COLO668 (cell line): ENCODE measurements around the gene C19orf47.

Experiments
- DNase-seq: peaks from one replicate; lab custom pipeline; 2025; ENCODE audit not compliant: unreplicated experiment; lab: John Stamatoyannopoulos, UW

The C19orf47 gene

GRCh38 chr19:40283414-40284250 lies 64.6 kb downstream of the C19orf47 start:
- peak; percentile 30 for DNase-seq

DNA sequence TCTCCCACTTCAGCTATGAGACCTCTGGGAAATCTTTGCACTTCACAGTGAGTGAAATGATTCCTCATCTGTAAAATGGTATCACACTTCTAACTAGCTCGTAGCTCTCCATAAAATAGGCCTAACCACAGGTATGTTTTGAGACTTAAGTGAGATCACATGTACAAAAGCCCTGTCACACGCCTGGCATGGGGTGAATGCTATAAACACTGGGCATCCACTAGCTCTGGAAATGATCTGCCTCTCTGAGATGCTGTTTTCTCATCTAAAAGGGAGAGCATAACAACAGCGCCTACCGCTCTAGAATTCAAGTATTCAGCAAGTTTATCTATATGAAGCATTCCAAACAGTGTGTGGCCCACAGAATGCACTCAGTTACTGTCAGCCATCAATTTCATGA lies 65.3 kb downstream of the C19orf47 start:
- DNase-seq, result no peak

DNA sequence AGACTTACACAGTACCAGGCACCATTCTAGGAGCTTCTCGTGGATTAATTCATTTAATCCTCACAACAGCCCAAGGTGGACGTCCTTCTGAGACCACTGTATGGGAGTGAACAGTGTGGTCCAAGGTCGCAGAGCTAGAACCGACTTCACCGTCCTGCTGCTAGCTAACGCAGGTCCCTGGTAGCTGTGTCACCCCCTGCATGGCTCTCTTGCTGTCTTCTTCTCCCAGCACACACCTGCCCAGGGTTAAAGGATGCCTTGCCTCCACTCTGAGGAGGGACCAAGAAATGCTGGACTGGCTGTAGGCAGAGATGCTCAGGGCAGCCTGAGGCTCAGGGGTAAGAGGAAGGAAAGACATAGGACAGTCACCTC lies 66.0 kb downstream of the C19orf47 start:
- no peak for DNase-seq

DNA sequence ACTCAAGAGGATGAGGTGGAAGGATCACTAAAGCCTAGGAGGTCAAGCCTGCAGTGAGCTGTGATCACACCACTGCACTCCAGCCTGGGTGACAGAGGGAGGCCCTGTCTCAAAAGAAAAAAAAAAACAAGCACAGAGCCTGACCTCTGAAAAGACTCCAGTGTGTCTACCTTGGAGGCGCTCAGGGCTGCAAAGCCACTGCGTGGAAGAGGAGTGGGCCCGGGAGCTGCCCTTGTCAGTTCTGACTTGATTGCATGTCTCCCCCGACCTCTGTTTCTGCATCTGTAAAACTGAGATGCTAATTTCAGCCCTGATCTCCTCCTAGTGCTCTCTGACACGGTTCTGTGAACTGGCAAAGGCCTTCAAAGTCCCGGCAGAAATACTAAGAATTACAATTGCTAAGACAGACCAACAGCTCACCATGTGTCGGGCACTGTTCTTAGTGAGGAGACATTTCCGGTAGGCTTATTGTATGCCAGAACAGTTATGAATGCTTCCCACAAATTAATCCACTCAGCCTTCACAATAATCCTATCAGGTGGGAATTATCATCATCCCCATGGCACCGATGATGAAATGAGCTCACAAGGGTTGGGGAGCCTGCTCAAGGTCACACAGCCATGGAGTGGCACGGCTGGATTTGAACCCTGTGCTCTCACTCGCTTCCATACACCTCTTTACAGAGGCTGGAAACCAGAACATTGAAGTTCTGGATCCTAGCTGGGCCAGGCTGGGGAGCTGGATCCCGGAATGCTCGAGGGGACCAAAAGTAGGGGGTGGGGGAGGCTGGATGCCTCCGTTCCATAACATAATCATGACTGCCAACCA lies 66.6 kb downstream of the C19orf47 start:
- DNase-seq, result no peak

- DNase-seq, result no peak
Measured at GRCh38 chr19:40280608-40281221, 67.5 kb downstream of the C19orf47 start.

DNA sequence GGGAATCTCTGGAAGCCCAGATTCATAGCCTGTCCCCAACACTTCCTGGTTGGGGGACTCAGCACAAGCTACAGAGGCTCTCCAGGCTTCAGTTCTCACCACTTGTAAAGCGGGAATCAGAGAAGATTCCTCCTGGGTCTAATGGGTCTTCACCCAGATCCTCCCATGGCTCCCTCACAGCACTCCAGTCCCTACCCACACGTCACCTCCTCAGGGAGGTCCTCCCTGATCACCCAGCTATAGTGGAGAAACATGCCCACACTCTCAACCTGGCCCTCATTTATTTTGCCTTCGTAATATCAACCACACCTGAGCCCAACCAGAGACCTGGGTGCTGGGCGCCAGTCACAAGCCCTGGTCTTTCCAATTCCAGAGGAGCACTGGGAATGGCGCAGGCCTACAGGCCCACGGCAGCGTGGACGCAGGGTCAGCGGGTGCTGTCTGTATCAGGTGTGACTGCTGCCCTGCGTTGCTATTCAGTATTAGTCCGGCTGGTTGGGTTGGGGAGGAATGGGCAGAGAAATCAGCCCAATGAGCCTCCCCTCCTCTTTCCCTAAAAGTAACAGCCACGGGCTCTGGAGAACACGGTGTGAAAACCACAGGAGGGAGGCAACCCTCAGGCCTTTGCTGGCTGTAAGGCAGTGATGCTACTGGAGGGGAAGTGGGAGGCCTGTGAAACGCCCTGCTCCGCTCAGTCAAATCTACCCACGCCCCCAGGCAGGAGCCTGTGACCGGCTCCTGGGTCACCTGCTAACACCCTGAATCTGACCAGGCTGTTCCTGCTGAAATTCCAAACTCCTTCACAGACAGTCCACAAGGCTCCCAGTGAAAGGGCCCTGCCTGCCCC lies 68.2 kb downstream of the C19orf47 start:
- DNase-seq, result no peak

GRCh38 chr19:40279120-40279551 lies 69.1 kb downstream of the C19orf47 start:
- no peak for DNase-seq

DNA sequence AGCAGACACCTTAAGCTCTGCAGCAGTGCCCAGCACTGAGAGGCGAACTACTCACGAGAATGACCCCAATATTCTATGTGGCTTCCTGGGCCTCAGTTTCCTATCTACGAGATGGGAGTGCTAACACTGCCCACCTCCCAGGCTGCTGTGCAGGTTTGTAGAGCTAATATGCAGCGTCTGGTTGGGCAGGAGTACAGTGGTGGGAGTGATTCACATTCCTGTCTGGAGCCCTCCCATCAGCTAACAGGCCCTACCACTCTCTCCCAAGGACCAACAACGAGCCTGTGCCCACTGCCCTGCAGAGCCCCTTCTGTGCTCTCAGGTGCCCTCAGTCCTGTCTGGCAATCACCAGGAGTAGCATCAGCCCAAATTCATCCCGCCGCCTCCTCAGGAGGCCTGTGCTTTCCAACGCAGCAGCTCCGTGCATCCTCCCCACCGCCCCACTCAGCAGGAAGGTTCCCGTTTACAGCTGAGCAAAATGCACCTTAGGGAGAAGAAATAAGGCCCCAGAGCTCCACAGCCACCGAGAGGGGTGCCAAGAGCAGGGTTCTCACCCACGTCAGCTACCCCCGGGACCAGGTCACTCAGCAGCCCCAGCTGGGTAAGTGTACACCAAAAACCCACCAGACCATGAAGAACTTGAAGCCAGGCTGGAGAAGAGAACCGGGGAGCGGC lies 69.7 kb downstream of the C19orf47 start:
- no peak for DNase-seq

- DNase-seq, result no peak
Measured at GRCh38 chr19:40277356-40278059, 70.7 kb downstream of the C19orf47 start.

DNA sequence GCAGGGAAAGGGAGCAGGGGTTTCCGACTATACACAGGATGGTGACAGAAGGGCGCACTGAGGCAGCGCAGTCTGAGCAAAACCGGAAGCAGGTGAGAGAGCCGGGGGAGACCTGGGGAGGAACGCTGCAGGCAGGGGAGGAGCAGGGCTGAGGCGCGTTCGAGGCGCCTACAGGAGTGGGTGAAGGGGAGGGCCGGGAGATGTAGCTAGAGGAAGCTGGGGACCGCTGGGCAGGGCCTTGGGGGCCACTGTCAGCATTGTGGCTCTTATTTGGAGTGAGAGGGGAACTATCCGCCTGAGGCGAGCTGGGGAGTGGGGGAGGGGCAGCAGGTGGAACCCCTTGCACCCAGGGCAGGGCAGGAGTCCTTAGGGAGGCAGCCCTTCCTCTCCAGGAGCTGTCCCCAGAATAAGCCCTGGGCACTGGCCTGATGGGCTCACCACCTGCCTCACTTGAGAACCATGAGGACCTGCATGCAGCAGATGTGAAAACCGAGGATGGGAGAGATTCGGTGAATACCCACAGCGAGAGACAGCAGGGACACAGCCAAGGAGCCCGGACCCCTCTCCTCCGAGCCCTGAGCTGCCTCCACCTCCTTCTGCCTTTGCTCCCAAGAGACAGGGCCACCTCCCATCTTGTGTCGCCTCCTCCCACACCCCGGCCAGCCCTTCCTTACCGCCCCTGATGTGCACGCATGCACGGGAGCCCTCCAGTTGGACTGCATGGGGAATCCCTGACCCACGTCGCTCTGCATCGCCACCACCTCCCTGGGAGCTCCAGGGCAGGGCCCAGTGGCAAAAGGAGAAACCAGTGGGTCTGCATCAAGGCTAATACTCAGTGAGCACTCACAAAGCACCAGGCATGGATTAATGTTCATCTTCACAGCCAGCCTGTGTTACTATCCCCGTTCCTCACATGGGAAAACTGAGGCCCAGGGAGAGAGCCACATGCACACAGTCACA lies 73.3 kb downstream of the C19orf47 start:
- DNase-seq, result no peak

DNA sequence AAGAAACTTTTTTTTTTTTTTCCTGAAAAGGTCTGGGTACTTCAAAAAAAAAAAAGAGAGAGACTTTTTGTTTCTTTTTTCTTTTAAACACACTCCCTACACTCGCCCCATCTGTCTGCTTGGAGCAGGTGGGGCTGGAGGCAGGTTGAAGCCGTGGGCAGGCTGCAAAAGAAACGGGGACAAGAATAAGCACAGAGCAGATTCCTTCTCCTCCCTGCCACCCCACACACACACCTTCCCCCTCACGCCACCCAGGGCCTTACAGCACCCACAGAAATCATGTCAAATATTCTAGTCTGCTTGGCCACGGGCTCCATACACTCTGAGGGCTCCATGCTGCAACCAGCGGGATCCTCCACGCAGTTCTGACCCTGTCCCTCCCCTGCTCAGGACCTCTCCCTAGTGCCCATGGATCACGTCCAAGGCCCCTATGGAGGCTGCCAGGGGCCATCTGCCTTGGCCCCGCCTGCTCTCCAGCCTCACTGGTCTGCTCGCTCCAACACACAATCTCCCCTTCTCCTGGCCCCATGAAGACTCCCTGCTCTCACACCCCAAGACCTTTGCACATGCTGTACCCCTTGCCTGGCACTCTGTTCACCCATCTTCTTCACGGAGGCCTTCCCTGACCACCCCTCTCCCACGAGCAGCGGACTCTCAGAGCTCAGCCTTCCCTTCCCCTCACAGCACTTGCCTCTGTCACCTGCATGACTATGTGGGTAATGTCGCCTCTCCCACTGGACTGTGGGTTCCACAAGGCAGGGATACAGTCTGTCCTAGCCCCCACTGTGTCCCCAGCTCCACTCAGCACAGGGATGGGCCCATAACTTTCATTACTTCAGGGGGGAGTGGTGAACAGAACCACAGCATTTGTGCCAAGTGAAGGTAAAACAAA lies 74.5 kb downstream of the C19orf47 start:
- no peak for DNase-seq

- no peak for DNase-seq
Measured at GRCh38 chr19:40272261-40272660, 75.9 kb downstream of the C19orf47 start.

DNA sequence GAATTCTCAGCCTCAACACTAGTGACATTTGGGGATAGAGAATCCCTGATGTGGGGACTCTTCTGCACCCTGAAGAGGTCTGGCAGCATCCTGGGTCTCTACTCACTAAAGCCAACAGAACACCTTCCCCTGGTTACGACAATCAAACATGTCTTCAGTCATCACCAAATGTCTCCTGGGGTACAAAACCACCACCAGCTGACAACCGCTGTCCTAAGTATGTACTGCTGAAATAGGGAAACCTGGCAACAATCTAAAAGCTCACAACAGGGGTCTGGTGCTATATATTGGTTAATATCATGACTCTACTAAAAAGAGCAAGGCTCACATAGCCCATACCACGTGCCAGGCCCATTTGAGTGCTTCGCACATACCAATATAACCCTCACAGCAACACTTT lies 76.5 kb downstream of the C19orf47 start:
- DNase-seq, result no peak

- DNase-seq, result no peak
Measured at GRCh38 chr19:40270362-40271089, 77.7 kb downstream of the C19orf47 start.
